Panc1 (cell line): Measurements from ENCODE around the gene EOLA2.
"Not testable (repeated sequence)": the region's sequence is repeated elsewhere in the genome, so short reads cannot be mapped to it uniquely, and the experiment has no call there.

Source experiments
- POLR2AphosphoS5 ChIP-seq: IDR thresholded peaks from 2 replicates; pipeline ENCODE4 v1.6.1; 2012; ENCODE audit warnings: mild to moderate bottlenecking, low read depth, low read length, moderate library complexity
- SIN3A ChIP-seq: IDR thresholded peaks from 2 replicates; pipeline ENCODE4 v1.6.1; 2012; ENCODE audit warnings: low read depth, mild to moderate bottlenecking, low read length, moderate library complexity, borderline replicate concordance; ENCODE audit not compliant: insufficient read depth
- TF ChIP-seq, protein P1 (sequence below): fragments of 450-650 bp; IDR thresholded peaks from 2 replicates; pipeline ENCODE4 v1.5.1; 2017; ENCODE audit warnings: mild to moderate bottlenecking

DNA sequence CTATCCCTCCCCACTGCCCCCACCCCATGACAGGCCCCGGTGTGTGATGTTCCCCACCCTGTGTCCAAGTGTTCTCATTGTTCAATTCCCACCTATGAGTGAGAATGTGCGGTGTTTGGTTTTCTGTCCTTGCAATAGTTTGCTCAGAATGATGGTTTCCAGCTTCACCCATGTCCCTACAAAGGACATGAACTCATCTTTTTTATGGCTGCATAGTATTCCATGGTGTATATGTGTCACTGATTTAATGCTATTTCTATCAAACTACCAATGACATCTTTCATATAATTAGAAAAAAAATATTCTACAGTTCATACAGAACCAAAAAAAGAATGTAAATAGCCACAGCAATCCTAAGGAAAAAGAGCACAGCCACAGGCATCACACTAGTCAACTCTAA lies 47.5 kb downstream of the EOLA2 start:
- TF ChIP-seq, protein P1, sequence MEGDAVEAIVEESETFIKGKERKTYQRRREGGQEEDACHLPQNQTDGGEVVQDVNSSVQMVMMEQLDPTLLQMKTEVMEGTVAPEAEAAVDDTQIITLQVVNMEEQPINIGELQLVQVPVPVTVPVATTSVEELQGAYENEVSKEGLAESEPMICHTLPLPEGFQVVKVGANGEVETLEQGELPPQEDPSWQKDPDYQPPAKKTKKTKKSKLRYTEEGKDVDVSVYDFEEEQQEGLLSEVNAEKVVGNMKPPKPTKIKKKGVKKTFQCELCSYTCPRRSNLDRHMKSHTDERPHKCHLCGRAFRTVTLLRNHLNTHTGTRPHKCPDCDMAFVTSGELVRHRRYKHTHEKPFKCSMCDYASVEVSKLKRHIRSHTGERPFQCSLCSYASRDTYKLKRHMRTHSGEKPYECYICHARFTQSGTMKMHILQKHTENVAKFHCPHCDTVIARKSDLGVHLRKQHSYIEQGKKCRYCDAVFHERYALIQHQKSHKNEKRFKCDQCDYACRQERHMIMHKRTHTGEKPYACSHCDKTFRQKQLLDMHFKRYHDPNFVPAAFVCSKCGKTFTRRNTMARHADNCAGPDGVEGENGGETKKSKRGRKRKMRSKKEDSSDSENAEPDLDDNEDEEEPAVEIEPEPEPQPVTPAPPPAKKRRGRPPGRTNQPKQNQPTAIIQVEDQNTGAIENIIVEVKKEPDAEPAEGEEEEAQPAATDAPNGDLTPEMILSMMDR = not testable (repeated sequence)
- TF ChIP-seq POLR2AphosphoS5, SIN3A: not testable (repeated sequence)
